Fibroblast of skin of scalp (primary cell): ENCODE measurements around the gene DNAJC6.
A peak's percentile ranks its signal among the peaks of the same experiment; 100 is the strongest.

Experiments used
- DNase-seq: peaks from one replicate; pipeline ENCODE4 v3.0.0-alpha.2; 2013

DNAJC6 gene

GRCh38 chr1:65292861-65293593, 16.3 kb upstream of the DNAJC6 start:
- no peak for DNase-seq

- DNase-seq: no peak
These were observed 11.6 kb upstream of the DNAJC6 start for GRCh38 chr1:65297706-65298105.

GRCh38 chr1:65299328-65299727, 10.0 kb upstream of the DNAJC6 start:
- DNase-seq: no peak

- no peak for DNase-seq
These were observed 501 bp upstream of the DNAJC6 start for GRCh38 chr1:65308781-65309303.

DNA sequence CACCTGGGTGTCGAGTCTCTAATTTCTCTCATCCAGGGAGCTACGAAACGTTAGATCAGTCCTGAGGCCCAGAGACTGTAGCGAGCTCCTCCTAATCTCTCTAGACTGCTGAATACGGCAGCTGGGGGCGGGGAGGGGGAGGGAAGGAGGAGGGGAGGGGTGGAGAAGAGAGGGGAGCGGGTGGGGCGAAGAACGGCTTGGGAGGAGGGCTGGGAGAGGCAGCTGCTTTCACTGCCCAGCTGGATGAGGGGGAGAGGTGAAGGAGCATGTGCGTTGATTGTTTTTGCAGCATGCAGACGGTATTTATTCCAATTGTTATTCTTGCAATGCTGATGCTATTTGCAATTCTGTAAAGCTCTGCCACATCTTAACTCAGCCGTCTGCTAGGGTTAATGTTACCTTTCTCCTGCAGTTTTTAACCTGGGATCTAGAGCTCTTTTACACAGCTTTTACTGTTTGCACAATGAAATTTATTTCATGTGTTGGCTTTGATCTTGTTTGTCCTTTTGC, 790 bp downstream of the DNAJC6 start:
- no peak for DNase-seq

DNA sequence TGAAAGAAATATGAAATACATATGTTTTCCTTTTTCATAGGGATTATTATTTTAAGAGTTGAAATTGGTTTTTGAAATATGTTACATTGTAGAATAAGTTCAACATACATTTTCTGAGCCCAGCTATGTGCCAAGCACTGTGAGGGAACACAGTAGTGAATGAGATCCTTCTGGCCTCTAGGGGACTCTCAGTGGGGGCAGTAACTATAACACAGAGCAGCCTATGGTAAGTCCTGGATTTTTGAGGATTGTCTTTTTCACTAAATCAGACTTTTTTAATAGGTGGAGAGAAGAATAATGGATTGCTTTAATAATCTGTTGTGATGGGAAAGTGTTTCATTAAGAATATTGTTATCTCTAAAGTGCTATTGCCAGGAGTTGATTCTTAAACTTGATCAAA, 2.4 kb downstream of the DNAJC6 start:
- DNase-seq: no peak

GRCh38 chr1:65316233-65316632, 6.9 kb downstream of the DNAJC6 start:
- no peak for DNase-seq

DNA sequence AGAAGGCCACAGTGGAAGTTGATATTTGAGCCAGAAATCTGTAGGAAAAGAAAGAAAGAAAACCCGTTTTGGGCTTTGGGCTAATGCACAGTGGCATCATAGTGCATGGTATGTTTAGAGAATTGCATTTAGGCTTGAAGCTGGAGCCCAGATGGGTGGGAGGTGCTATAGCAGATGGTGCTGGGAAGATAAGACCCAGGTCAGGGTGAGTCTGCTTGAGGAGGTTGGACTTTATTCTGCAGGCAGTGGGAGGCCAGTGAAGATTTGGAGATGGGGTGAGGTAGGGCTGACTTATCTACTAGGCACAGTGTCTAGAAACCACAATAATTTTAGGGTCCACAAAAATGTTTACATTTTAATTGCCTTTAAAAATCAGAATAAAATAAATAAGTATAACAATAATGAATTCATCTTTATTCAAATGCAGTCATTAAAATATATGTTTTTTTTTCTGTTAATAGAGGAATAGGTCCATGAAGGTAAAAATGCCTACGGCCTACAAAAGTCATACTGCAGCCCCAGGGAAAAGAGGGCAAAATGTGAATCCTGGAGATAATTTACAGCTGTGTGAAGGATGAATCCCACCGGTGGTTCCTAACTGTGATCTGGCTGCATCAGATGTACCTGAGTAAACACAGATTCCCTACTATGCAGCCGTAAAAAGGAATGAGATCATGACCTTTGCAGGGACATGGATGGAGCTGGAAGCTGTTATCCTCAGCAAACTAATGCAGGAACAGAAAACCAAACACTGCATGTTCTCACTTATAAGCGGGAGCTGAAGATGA, 8.7 kb downstream of the DNAJC6 start:
- DNase-seq: no peak

- DNase-seq: no peak
These were observed 9.8 kb downstream of the DNAJC6 start for GRCh38 chr1:65319141-65319540.

- no peak for DNase-seq
These were observed 10.4 kb downstream of the DNAJC6 start for GRCh38 chr1:65319754-65320153.

DNA sequence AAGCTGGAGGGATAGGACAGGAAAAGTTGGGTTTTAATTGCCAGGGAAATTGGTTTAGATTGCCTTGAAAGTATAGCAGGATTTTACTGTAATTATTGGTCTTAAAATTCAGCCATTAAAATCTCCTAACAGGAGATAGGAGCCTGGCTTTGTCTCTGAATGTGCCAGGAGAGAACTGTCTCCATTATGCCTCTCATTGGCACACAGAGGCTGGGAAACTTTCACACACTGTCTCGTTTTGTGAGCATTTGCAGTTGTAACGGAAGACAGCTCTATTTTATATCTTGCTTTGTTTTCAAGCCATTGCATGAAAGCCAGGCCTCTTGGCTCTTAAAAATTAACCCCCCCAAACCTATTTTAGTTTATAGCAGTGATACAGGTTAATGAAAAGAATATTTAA, 12.5 kb downstream of the DNAJC6 start:
- no peak for DNase-seq

- no peak for DNase-seq
These were observed 13.9 kb downstream of the DNAJC6 start for GRCh38 chr1:65323246-65323645.

- no peak for DNase-seq
These were observed 20.7 kb downstream of the DNAJC6 start for GRCh38 chr1:65330021-65330420.

- DNase-seq: no peak
These were observed 21.5 kb downstream of the DNAJC6 start for GRCh38 chr1:65330822-65331221.

DNA sequence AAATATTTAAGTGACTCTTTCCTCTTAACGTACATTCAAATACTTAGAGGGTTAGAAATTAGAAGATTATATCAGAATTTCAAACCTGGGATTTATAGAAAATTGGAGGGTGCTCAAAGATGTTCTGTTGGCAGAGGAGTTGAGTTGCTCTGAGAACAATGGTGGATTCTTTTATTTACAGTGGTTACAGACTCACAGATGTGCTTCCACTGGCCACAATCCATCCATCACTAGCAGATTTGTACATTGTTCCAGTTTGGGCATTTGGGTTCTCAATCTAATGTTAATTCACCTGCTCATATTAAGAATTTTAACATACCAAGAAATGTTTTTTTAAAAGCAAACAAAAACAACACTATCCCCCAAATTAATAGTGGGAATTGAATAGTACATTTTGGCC, 23.5 kb downstream of the DNAJC6 start:
- DNase-seq: no peak

GRCh38 chr1:65334081-65334480, 24.7 kb downstream of the DNAJC6 start:
- DNase-seq: no peak

GRCh38 chr1:65339866-65340468, 30.6 kb downstream of the DNAJC6 start:
- peak; percentile 40 for DNase-seq

GRCh38 chr1:65341381-65341780, 32.0 kb downstream of the DNAJC6 start:
- no peak for DNase-seq

GRCh38 chr1:65343286-65343685, 33.9 kb downstream of the DNAJC6 start:
- DNase-seq: peak; percentile 36

DNA sequence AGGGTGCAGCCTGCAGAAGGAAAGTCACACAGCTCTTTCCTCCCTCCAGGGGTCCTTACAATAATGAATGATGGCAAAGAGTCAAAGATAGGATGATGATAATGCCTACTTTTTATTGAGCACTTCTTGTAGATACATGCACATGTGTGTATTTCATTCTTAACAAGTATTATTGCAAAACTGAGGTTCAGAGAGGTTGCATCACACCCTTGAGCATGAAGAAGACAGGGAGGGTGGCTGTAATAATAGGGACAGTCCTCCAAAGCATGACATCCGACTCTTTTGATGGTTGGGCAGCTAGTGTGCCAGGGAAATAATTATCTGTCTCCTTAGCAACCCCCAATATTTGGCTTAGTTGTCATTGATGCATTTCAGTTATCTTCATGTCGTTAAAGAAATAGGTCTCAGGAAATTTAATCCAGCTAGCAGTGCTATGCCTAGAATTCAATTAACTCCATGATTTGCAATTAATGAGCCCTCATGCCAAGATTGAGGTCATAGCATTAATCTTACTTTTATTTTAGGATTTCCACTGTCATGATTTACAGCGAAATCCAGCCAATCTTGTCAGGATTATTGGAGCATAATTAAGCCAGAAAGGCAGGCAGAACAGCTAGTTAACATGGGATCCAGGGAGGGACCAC, 35.0 kb downstream of the DNAJC6 start:
- DNase-seq: no peak

- DNase-seq: no peak
These were observed 36.8 kb downstream of the DNAJC6 start for GRCh38 chr1:65346190-65346589.

DNA sequence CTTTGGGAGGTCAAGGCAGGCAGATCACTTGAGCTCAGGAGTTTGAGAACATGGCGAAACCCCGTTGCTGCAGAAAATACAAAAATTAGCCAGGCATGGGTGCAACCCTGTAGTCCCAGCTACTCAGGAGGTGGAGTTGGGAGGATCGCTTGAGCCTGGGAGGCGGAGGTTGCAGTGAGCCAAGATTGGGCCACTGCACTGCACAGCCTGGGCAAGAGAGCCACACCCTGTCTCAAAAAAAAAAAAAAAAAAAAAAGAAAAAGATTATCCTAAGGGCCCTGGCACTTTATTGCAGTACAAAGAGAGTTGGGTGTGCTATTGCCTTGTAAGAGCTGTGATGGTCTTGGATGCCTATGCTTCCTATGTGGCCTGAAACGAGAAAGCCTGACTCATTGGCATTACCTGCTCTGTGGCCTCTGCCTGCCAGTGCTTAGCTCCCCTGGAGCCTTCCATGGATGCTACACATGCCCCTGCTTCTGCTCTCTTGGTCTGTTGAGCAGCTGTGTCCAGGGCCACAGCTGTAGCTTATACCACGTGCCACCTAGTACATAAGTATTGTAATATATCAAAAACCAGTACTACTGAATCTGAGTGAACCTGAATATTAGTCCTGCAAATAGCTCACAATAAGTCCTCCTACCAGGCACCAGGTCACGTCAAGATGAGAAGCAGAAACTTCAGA, 45.8 kb downstream of the DNAJC6 start:
- no peak for DNase-seq
